ENCODE results near the gene TREH. TPM values are rescaled to one million over a fixed set of nuclear protein-coding genes. Genes with fewer than 3 reads are reported as not detected.

The TREH gene
- total and polyA plus RNA-seq, 4 donors = 0.17 to 1.1 (median 0.19) TPM; not detected in 1

DNA sequence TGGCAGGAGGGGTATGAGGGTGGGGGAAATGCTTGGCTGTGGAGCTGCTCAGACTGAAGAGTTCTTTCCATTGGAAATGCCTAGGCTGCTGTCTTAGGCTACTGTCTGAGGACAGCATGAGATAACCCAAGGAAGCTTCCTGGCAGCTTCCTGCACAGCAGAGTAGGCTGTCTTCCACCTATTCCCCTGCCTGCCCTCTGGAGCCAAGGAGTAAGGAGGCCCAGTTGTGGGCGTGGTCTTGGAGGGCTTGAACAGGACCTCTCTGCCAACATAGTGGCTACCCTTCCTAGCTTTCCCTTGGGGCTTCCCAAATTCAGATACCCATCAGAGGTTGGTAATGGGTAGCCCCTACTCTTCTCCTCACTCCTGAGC is 46.1 kb downstream of the TREH start:
- DNase-seq (no peak), ATAC-seq (ENCODE audit: insufficient read depth, low FRiP score) (no peak)
- Histone ChIP-seq H3K4me3 (no peak overlapping the region), H3K36me3 (ENCODE audit: control insufficient read depth in 4 of 4, insufficient read depth in 4 of 4, low read length in 4 of 4) (peaks cover 5 to 44% (median 25%) of the 10 kb centered on the region in 4 donors), H3K27ac (ENCODE audit: low read depth in 1 of 2, low read length in 1 of 2) (no peak overlapping the region), H3K9me3 (ENCODE audit: control insufficient read depth in 4 of 4, insufficient read depth in 3 of 4, low read length in 3 of 4) (no peaks in the 10 kb centered on the region), H3K4me1 (ENCODE audit: control insufficient read depth in 5 of 5, insufficient read depth in 5 of 5, low read length in 5 of 5) (peaks cover 10 to 31% (median 23%) of the 10 kb centered on the region in 5 donors), H3K27me3 (ENCODE audit: control insufficient read depth in 3 of 3, insufficient read depth in 3 of 3, low read length in 2 of 3) (no peaks in the 10 kb centered on the region), H3K9ac (ENCODE audit: insufficient read depth in 1 of 2, low read length in 2 of 2) (no peak overlapping the region)
- 74 to 84% methylated on average over 1 of the region's 1 CpG for WGBS, 2 donors
- TF ChIP-seq, protein P1, sequence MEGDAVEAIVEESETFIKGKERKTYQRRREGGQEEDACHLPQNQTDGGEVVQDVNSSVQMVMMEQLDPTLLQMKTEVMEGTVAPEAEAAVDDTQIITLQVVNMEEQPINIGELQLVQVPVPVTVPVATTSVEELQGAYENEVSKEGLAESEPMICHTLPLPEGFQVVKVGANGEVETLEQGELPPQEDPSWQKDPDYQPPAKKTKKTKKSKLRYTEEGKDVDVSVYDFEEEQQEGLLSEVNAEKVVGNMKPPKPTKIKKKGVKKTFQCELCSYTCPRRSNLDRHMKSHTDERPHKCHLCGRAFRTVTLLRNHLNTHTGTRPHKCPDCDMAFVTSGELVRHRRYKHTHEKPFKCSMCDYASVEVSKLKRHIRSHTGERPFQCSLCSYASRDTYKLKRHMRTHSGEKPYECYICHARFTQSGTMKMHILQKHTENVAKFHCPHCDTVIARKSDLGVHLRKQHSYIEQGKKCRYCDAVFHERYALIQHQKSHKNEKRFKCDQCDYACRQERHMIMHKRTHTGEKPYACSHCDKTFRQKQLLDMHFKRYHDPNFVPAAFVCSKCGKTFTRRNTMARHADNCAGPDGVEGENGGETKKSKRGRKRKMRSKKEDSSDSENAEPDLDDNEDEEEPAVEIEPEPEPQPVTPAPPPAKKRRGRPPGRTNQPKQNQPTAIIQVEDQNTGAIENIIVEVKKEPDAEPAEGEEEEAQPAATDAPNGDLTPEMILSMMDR (IDR thresholded peaks at IDR 0.05; ENCODE audit: control extremely low read depth, extremely low read depth) = no peak

GRCh38 chr11:118632577-118633318 is 46.7 kb downstream of the TREH start:
- no peaks in the 10 kb centered on the region for H3K9me3 ChIP-seq (ENCODE audit: control insufficient read depth in 4 of 4, insufficient read depth in 3 of 4, low read length in 3 of 4)
- TF ChIP-seq, protein P1 (IDR thresholded peaks at IDR 0.05; ENCODE audit: control extremely low read depth, extremely low read depth) = no peak
- H3K27ac ChIP-seq (ENCODE audit: low read depth in 1 of 2, low read length in 1 of 2) = no peak overlapping the region
- H3K4me3 ChIP-seq = no peak overlapping the region
- no peak overlapping the region for H3K9ac ChIP-seq (ENCODE audit: insufficient read depth in 1 of 2, low read length in 2 of 2)
- 85 to 93% methylated on average over 9 of the region's 9 CpGs for WGBS, 2 donors
- no peak for ATAC-seq (ENCODE audit: insufficient read depth, low FRiP score)
- peaks cover 9 to 39% (median 29%) of the 10 kb centered on the region in 4 donors for H3K36me3 ChIP-seq (ENCODE audit: control insufficient read depth in 4 of 4, insufficient read depth in 4 of 4, low read length in 4 of 4)
- no peaks in the 10 kb centered on the region for H3K27me3 ChIP-seq (ENCODE audit: control insufficient read depth in 3 of 3, insufficient read depth in 3 of 3, low read length in 2 of 3)
- peaks cover 10 to 31% (median 23%) of the 10 kb centered on the region in 5 donors for H3K4me1 ChIP-seq (ENCODE audit: control insufficient read depth in 5 of 5, insufficient read depth in 5 of 5, low read length in 5 of 5)
- DNase-seq = no peak

GRCh38 chr11:118631142-118631909 is 48.1 kb downstream of the TREH start:
- TF ChIP-seq, protein P1 (IDR thresholded peaks at IDR 0.05; ENCODE audit: control extremely low read depth, extremely low read depth) = no peak
- 85 to 89% methylated on average over 14 of the region's 14 CpGs for WGBS, 2 donors
- no peak for DNase-seq
- no peak overlapping the region for H3K9ac ChIP-seq (ENCODE audit: insufficient read depth in 1 of 2, low read length in 2 of 2)
- H3K9me3 ChIP-seq (ENCODE audit: control insufficient read depth in 4 of 4, insufficient read depth in 3 of 4, low read length in 3 of 4) = no peaks in the 10 kb centered on the region
- peaks cover 16 to 46% (median 31%) of the 10 kb centered on the region in 4 donors for H3K36me3 ChIP-seq (ENCODE audit: control insufficient read depth in 4 of 4, insufficient read depth in 4 of 4, low read length in 4 of 4)
- H3K4me3 ChIP-seq = no peak overlapping the region
- H3K27me3 ChIP-seq (ENCODE audit: control insufficient read depth in 3 of 3, insufficient read depth in 3 of 3, low read length in 2 of 3) = no peaks in the 10 kb centered on the region
- no peak overlapping the region for H3K27ac ChIP-seq (ENCODE audit: low read depth in 1 of 2, low read length in 1 of 2)
- ATAC-seq (ENCODE audit: insufficient read depth, low FRiP score) = no peak
- H3K4me1 ChIP-seq (ENCODE audit: control insufficient read depth in 5 of 5, insufficient read depth in 5 of 5, low read length in 5 of 5) = peaks cover 10 to 31% (median 23%) of the 10 kb centered on the region in 5 donors

Data from lung (tissue), 12 donors.